Calu3 (cell line): ENCODE data around the gene EGFLAM. TPM values are rescaled to one million over a fixed set of nuclear protein-coding genes. Genes with fewer than 3 reads are reported as not detected.

Experiments
- BruUV-seq: library from RNA; stranded (reverse); fragments of 400-500 nt; replicated peaks from 2 replicates; lab custom pipeline; 2021; lab: Mats Ljungman, UMichigan
- CTCF ChIA-PET: fragments of 300-600 bp; sonication (Branson Sonifier 250); formaldehyde crosslinking; loops from one replicate; lab custom pipeline; 2022; ENCODE audit warnings: antibody characterized with exemption; lab: Charles Lee
- DNase-seq: peaks from one replicate; pipeline ENCODE4 v3.0.0; 2022
- H3K27ac Mint-ChIP-seq: one replicate; pipeline ENCODE4 v1.8.0; 2022; ENCODE audit warnings: mixed read lengths; ENCODE audit not compliant: unreplicated experiment
- H3K27me3 Mint-ChIP-seq: one replicate; pipeline ENCODE4 v1.8.0; 2022; ENCODE audit warnings: mixed read lengths; ENCODE audit not compliant: unreplicated experiment
- H3K36me3 Mint-ChIP-seq: one replicate; pipeline ENCODE4 v1.8.0; 2022; ENCODE audit warnings: mild to moderate bottlenecking, moderate library complexity, mixed read lengths; ENCODE audit not compliant: insufficient read depth, unreplicated experiment
- H3K4me1 Mint-ChIP-seq: one replicate; pipeline ENCODE4 v1.8.0; 2022; ENCODE audit warnings: mild to moderate bottlenecking, low read depth, mixed read lengths; ENCODE audit not compliant: unreplicated experiment
- H3K4me3 Mint-ChIP-seq: one replicate; pipeline ENCODE4 v1.8.0; 2022; ENCODE audit warnings: mild to moderate bottlenecking, low read depth, moderate library complexity, mixed read lengths; ENCODE audit not compliant: unreplicated experiment
- H3K9me3 Mint-ChIP-seq: one replicate; pipeline ENCODE4 v1.8.0; 2022; ENCODE audit warnings: low read depth, mixed read lengths; ENCODE audit not compliant: unreplicated experiment
- CTCF ChIP-seq: fragments of 200-600 bp; IDR thresholded peaks from one replicate; pipeline ENCODE4 v1.8.0; 2022; ENCODE audit warnings: antibody characterized with exemption; ENCODE audit not compliant: unreplicated experiment
- intact Hi-C: fragments of 100-400 bp; cut with micrococcal nuclease; formaldehyde crosslinking; loops from one replicate; pipeline ENCODE4 v1.10.0; 2022; ENCODE audit not compliant: unreplicated experiment
- total RNA-seq: library from RNA; stranded (reverse); gene quantifications from 2 replicates; pipeline ENCODE4 v1.2.3, GENCODE V29; 2022

Gene EGFLAM
- total RNA-seq, 1 experiment from 2014 or later = not detected

DNA sequence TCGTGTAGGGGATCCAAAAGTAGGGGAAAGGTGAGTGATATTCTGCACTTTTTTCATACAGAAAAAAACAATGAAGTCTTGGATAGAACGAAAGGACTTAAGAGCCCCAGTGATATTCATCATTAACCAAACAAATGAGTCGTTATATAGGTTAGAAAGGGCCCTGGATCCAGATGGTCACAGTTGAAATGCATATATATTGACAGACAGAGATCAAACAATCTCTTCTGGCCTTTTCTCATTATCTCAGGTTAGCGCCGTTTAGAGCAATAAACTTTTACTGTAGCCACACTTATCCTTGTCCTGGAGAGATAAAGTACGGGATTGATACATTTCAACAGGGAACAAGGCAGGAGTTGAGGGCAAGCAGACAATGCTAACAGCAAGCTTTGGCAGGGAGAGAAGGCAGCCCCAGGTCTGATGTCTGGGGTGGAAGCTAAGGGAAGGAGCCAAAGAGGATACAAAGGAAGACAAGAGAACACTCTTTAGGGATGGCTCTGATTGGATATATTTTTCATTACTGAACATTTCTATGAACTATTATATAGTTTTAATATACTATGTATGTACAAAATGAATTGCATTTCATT lies 221.1 kb downstream of the EGFLAM start:
- CTCF ChIA-PET = no interaction called here
- no peak overlapping the region for H3K4me3 Mint-ChIP-seq
- BruUV-seq = no TSS peak
- DNase-seq = no peak
- intact Hi-C loops = no loop called here
- H3K27me3 Mint-ChIP-seq = no peaks in the 10 kb centered on the region
- H3K36me3 Mint-ChIP-seq = no peaks in the 10 kb centered on the region
- no peak overlapping the region for H3K27ac Mint-ChIP-seq
- no peak for TF ChIP-seq CTCF
- H3K9me3 Mint-ChIP-seq = no peaks in the 10 kb centered on the region
- H3K4me1 Mint-ChIP-seq = no peaks in the 10 kb centered on the region

- Mint-ChIP-seq H3K27me3 (no peaks in the 10 kb centered on the region), H3K9me3 (no peaks in the 10 kb centered on the region), H3K27ac (no peak overlapping the region), H3K36me3 (no peaks in the 10 kb centered on the region), H3K4me1 (no peaks in the 10 kb centered on the region), H3K4me3 (no peak overlapping the region)
- BruUV-seq = no TSS peak
- TF ChIP-seq CTCF = no peak
- DNase-seq = no peak
- CTCF ChIA-PET = interaction anchor here (0.8 kb wide), 1 partner anchor 42 kb away, joined by 5 read pairs; no protein-coding TSS in a partner anchor
- intact Hi-C loops = no loop called here
Observed at GRCh38 chr5:38483805-38484398, 225.5 kb downstream of the EGFLAM start.

DNA sequence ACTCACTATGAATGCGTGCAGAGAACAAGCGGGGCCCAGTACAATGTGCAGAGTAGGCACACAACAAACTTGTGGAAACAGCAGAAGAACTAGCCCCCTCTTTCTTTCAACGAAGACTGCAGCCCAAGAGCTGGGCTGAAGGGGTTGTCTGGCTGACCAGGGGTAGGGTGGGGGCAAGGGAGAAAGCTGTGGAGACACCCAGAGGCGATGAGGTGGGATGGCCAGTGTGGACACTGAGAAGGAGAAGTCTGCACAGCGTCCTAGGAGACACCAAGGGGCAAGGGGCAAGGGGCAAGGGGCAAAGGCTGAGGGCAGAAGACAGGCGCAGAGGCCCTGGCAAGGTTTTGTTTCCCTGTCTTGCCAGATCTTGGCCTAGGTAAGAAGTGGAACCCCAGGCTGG lies 235.8 kb downstream of the EGFLAM start:
- Mint-ChIP-seq H3K36me3 (no peaks in the 10 kb centered on the region), H3K4me1 (no peaks in the 10 kb centered on the region), H3K4me3 (no peak overlapping the region), H3K9me3 (no peaks in the 10 kb centered on the region), H3K27me3 (no peaks in the 10 kb centered on the region), H3K27ac (no peak overlapping the region)
- intact Hi-C loops = no loop called here
- DNase-seq = no peak
- CTCF ChIA-PET = no interaction called here
- no TSS peak for BruUV-seq
- TF ChIP-seq CTCF = no peak

DNA sequence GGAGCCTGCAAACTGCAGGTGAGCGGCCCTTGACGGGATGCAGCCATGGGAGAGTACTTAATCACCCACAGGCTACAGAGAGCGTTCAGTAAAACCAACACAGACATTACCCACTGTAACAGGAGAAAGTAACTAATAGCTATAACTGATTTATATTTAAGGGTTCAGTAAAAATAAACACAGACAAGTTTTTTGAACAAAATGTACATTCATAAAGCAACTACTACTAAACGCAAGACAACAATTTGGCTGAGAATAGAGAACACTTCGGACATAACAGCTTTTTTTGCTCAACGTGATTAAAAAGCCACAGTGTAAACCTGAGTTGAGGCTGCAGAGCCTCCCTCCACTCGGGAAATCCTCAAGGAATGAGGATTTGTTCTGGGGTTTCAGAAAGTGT lies 236.4 kb downstream of the EGFLAM start:
- no peak for TF ChIP-seq CTCF
- no TSS peak for BruUV-seq
- H3K27me3 Mint-ChIP-seq = no peaks in the 10 kb centered on the region
- no peaks in the 10 kb centered on the region for H3K4me1 Mint-ChIP-seq
- no peaks in the 10 kb centered on the region for H3K9me3 Mint-ChIP-seq
- CTCF ChIA-PET = no interaction called here
- intact Hi-C loops = no loop called here
- no peak overlapping the region for H3K4me3 Mint-ChIP-seq
- H3K36me3 Mint-ChIP-seq = no peaks in the 10 kb centered on the region
- DNase-seq = no peak
- H3K27ac Mint-ChIP-seq = no peak overlapping the region
